DND-41 (cell line): ENCODE results near the gene LIAS.

Experiments
- EZH2 ChIP-seq: IDR thresholded peaks from 3 replicates; pipeline ENCODE4 v1.6.1; 2012; ENCODE audit warnings: borderline replicate concordance, low read depth, mild to moderate bottlenecking, moderate library complexity, low read length, inconsistent platforms; ENCODE audit not compliant: severe bottlenecking
- TF ChIP-seq, protein P1 (sequence below): IDR thresholded peaks from 2 replicates; pipeline ENCODE4 v1.5.1; 2012; ENCODE audit warnings: borderline replicate concordance, low read length, moderate library complexity, mild to moderate bottlenecking; ENCODE audit not compliant: poor library complexity, severe bottlenecking; ENCODE audit errors: extremely low read depth

GRCh38 chr4:39490322-39490721, 31.5 kb downstream of the LIAS start:
- TF ChIP-seq, protein P1, sequence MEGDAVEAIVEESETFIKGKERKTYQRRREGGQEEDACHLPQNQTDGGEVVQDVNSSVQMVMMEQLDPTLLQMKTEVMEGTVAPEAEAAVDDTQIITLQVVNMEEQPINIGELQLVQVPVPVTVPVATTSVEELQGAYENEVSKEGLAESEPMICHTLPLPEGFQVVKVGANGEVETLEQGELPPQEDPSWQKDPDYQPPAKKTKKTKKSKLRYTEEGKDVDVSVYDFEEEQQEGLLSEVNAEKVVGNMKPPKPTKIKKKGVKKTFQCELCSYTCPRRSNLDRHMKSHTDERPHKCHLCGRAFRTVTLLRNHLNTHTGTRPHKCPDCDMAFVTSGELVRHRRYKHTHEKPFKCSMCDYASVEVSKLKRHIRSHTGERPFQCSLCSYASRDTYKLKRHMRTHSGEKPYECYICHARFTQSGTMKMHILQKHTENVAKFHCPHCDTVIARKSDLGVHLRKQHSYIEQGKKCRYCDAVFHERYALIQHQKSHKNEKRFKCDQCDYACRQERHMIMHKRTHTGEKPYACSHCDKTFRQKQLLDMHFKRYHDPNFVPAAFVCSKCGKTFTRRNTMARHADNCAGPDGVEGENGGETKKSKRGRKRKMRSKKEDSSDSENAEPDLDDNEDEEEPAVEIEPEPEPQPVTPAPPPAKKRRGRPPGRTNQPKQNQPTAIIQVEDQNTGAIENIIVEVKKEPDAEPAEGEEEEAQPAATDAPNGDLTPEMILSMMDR: no peak
- no peak for TF ChIP-seq EZH2
